Hippocampal formation (tissue), 2 donors: ENCODE results near the gene KBTBD3.

Experiments
- DNase-seq, 2 donors: peaks; one replicate each; lab custom pipeline; 2025; lab: John Stamatoyannopoulos, UW

KBTBD3 gene

GRCh38 chr11:106076919-106077608 is at the start of gene KBTBD3:
Gene KBTBD3 (minus strand): TSS chr11:106077347. CDS start chr11:106059097, 18,250 bp downstream.
- DNase-seq = peak; percentile 99 to 100

- no peak for DNase-seq
These were observed 44.6 kb upstream of the KBTBD3 start for GRCh38 chr11:106121570-106122320.

- no peak for DNase-seq
These were observed 28.8 kb upstream of the KBTBD3 start for GRCh38 chr11:106105986-106106385.

- no peak for DNase-seq
These were observed 24.7 kb upstream of the KBTBD3 start for GRCh38 chr11:106101819-106102218.

- no peak for DNase-seq
These were observed 24.2 kb upstream of the KBTBD3 start for GRCh38 chr11:106101370-106101769.

GRCh38 chr11:106098893-106099553 is 21.9 kb upstream of the KBTBD3 start:
- DNase-seq = no peak

GRCh38 chr11:106092446-106092845 is 15.3 kb upstream of the KBTBD3 start:
- no peak for DNase-seq

GRCh38 chr11:106091480-106092123 is 14.5 kb upstream of the KBTBD3 start:
- no peak for DNase-seq

- DNase-seq = no peak
These were observed 11.7 kb upstream of the KBTBD3 start for GRCh38 chr11:106088896-106089295.

- DNase-seq = peak; percentile 11 to 29
These were observed 10.8 kb upstream of the KBTBD3 start for GRCh38 chr11:106087815-106088435.

- no peak for DNase-seq
These were observed 9.7 kb upstream of the KBTBD3 start for GRCh38 chr11:106086850-106087249.

- no peak for DNase-seq
These were observed 9.0 kb upstream of the KBTBD3 start for GRCh38 chr11:106086135-106086534.

- no peak for DNase-seq
These were observed 4.9 kb upstream of the KBTBD3 start for GRCh38 chr11:106082096-106082495.

GRCh38 chr11:106077609-106078455 is 685 bp upstream of the KBTBD3 start, which contains the start of gene AASDHPPT:
Gene AASDHPPT (plus strand): TSS chr11:106077662. CDS start chr11:106077711, 49 bp downstream.
- peak in 1 of 2 donors; percentile 59 for DNase-seq

GRCh38 chr11:106076171-106076918 is 802 bp downstream of the KBTBD3 start:
- no peak for DNase-seq

- no peak for DNase-seq
These were observed 4.3 kb downstream of the KBTBD3 start for GRCh38 chr11:106072804-106073203.

- DNase-seq = no peak
These were observed 6.5 kb downstream of the KBTBD3 start for GRCh38 chr11:106070606-106071005.

GRCh38 chr11:106063009-106063408 is 14.1 kb downstream of the KBTBD3 start:
- no peak for DNase-seq

GRCh38 chr11:106061954-106062949 is 14.9 kb downstream of the KBTBD3 start:
- DNase-seq = no peak
